Panc1 (cell line): ENCODE results near the gene ABCD3. TPM values are rescaled to one million over a fixed set of nuclear protein-coding genes. Genes with fewer than 3 reads are reported as not detected.

Experiments
- ATAC-seq: fragments of 200-7000 bp; cut with Tn5 transposase; 2 replicates; pipeline ENCODE4 v1.9.1; 2020; ENCODE audit warnings: mild to moderate bottlenecking, moderate library complexity
- BruUV-seq: library from RNA; stranded (reverse); fragments of 400-500 nt; replicated peaks from 2 replicates; lab custom pipeline; 2021; lab: Mats Ljungman, UMichigan
- CTCF ChIA-PET: fragments of 300-600 bp; sonication (Branson Sonifier 250); formaldehyde crosslinking; loops from one replicate; lab custom pipeline; 2022; ENCODE audit warnings: antibody characterized with exemption; lab: Charles Lee
- POLR2A ChIA-PET: fragments of 300-600 bp; sonication (Branson Sonifier 250); formaldehyde crosslinking; loops from one replicate; lab custom pipeline; 2022; ENCODE audit warnings: antibody characterized with exemption; lab: Charles Lee
- DNase-seq: peaks from one replicate; pipeline ENCODE4 v3.0.0-alpha.2; 2010; ENCODE audit warnings: low read depth, low spot score
- H3K27ac ChIP-seq: 2 replicates; pipeline ENCODE4 v1.5.1; 2011; ENCODE audit warnings: mild to moderate bottlenecking, low read length, inconsistent platforms
- H3K27me3 ChIP-seq: fragments of 200-500 bp; sonication (Bioruptor generic); 2 replicates; pipeline ENCODE4 v1.6.0; 2014; ENCODE audit warnings: low read length, inconsistent platforms; ENCODE audit not compliant: control insufficient read depth, insufficient read depth
- H3K36me3 ChIP-seq: fragments of 200-500 bp; sonication (Bioruptor generic); 2 replicates; pipeline ENCODE4 v1.5.1; 2014; ENCODE audit warnings: inconsistent platforms, mild to moderate bottlenecking, low read length, moderate library complexity; ENCODE audit not compliant: control insufficient read depth, insufficient read depth
- H3K4me1 ChIP-seq: 2 replicates; pipeline ENCODE4 v1.5.1; 2011; ENCODE audit warnings: inconsistent platforms, mild to moderate bottlenecking, low read length, moderate library complexity; ENCODE audit not compliant: control insufficient read depth, insufficient read depth
- H3K4me3 ChIP-seq, 2 experiments: 2 replicates each; pipeline ENCODE4 v1.5.1; 2011 to 2012; ENCODE audit warnings: low read depth in 2 of 2, low read length in 2 of 2, mild to moderate bottlenecking in 2 of 2, inconsistent platforms in 1 of 2, moderate library complexity in 1 of 2
- H3K9me3 ChIP-seq: fragments of 200-500 bp; sonication (Bioruptor generic); 2 replicates; pipeline ENCODE4 v1.5.1; 2014; ENCODE audit warnings: low read depth, mild to moderate bottlenecking, inconsistent platforms, low read length, moderate library complexity; ENCODE audit not compliant: control insufficient read depth, insufficient read depth
- CTCF ChIP-seq: fragments of 450-650 bp; IDR thresholded peaks from 2 replicates; pipeline ENCODE4 v1.5.1; 2017; ENCODE audit warnings: mild to moderate bottlenecking
- POLR2AphosphoS5 ChIP-seq: IDR thresholded peaks from 2 replicates; pipeline ENCODE4 v1.6.1; 2012; ENCODE audit warnings: mild to moderate bottlenecking, low read depth, low read length, moderate library complexity
- REST ChIP-seq, 2 experiments: IDR thresholded peaks; 2 replicates each; pipeline ENCODE4 v1.6.1; 2011 to 2012; ENCODE audit warnings: low read depth in 2 of 2, control low read depth in 1 of 2, low read length in 1 of 2, mild to moderate bottlenecking in 1 of 2, moderate library complexity in 1 of 2; ENCODE audit not compliant: insufficient read depth in 1 of 2
- SIN3A ChIP-seq: IDR thresholded peaks from 2 replicates; pipeline ENCODE4 v1.6.1; 2012; ENCODE audit warnings: low read depth, mild to moderate bottlenecking, low read length, moderate library complexity, borderline replicate concordance; ENCODE audit not compliant: insufficient read depth
- TCF7L2 ChIP-seq: IDR thresholded peaks from 2 replicates; pipeline ENCODE4 v1.6.1; 2011; ENCODE audit warnings: mild to moderate bottlenecking, low read depth, low read length, inconsistent platforms
- in situ Hi-C: cut with HindIII; loops from 2 replicates; pipeline ENCODE4 v1.10.0; 2016; ENCODE audit warnings: low sequenced_read_pairs, low pct_unique_long_range_greater_than_20kb
- intact Hi-C: fragments of 100-400 bp; cut with micrococcal nuclease; formaldehyde crosslinking; loops from one replicate; pipeline ENCODE4 v1.10.0; 2022; ENCODE audit not compliant: unreplicated experiment
- total RNA-seq: library from RNA; stranded (reverse); gene quantifications from one replicate; pipeline ENCODE4 v1.2.1, GENCODE V29; 2021; ENCODE audit not compliant: unreplicated experiment

The ABCD3 gene
- total RNA-seq, 1 experiment from 2014 or later = 40.5 TPM

- no peak for ATAC-seq
- H3K9me3 ChIP-seq = no peaks in the 10 kb centered on the region
- ChIA-PET CTCF (interaction anchor here (1.4 kb wide), 1 partner anchor 35 kb away, joined by 3 read pairs; no protein-coding TSS in a partner anchor), POLR2A (no interaction called here)
- no TSS peak for BruUV-seq
- H3K4me1 ChIP-seq = no peaks in the 10 kb centered on the region; the same call in 1 of the 2 replicates
- TF ChIP-seq TCF7L2 = no peak
- no peak for TF ChIP-seq POLR2AphosphoS5
- no peak for TF ChIP-seq REST (IDR thresholded peaks at IDR 0.05; ENCODE audit: insufficient read depth in 1 of 2, low read depth in 2 of 2, low read length in 1 of 2)
- no peak for TF ChIP-seq CTCF
- TF ChIP-seq SIN3A = no peak
- intact Hi-C loops = no loop called here
- no peaks in the 10 kb centered on the region for H3K27me3 ChIP-seq
- H3K4me3 ChIP-seq = no peak overlapping the region
- no peak for DNase-seq
- in situ Hi-C loops = no loop called here
- no peak overlapping the region for H3K27ac ChIP-seq
- H3K36me3 ChIP-seq = no peaks in the 10 kb centered on the region; the same call in 1 of the 2 replicates
Observed at GRCh38 chr1:94515296-94515947, 97.2 kb downstream of the ABCD3 start.

- Histone ChIP-seq H3K27me3 (no peaks in the 10 kb centered on the region), H3K27ac (no peak overlapping the region), H3K9me3 (no peaks in the 10 kb centered on the region), H3K4me1 (no peaks in the 10 kb centered on the region; the same call in 1 of the 2 replicates), H3K36me3 (no peaks in the 10 kb centered on the region), H3K4me3 (no peak overlapping the region)
- TF ChIP-seq CTCF (no peak), TCF7L2 (no peak), SIN3A (no peak), POLR2AphosphoS5 (no peak), REST (IDR thresholded peaks at IDR 0.05; ENCODE audit: insufficient read depth in 1 of 2, low read depth in 2 of 2, low read length in 1 of 2) (no peak)
- in situ Hi-C loops = no loop called here
- DNase-seq = no peak
- no peak for ATAC-seq
- POLR2A ChIA-PET = no interaction called here
- intact Hi-C loops = no loop called here
- CTCF ChIA-PET = no interaction called here
- BruUV-seq = no TSS peak
Observed at GRCh38 chr1:94519351-94519750, 101.2 kb downstream of the ABCD3 start.
